Measurements from ENCODE around the gene MEIS3. TPM values are rescaled to one million over a fixed set of nuclear protein-coding genes. Genes with fewer than 3 reads are reported as not detected.

The MEIS3 gene
- total RNA-seq, 1 donor from 2014 or later, result 2.7 TPM

DNA sequence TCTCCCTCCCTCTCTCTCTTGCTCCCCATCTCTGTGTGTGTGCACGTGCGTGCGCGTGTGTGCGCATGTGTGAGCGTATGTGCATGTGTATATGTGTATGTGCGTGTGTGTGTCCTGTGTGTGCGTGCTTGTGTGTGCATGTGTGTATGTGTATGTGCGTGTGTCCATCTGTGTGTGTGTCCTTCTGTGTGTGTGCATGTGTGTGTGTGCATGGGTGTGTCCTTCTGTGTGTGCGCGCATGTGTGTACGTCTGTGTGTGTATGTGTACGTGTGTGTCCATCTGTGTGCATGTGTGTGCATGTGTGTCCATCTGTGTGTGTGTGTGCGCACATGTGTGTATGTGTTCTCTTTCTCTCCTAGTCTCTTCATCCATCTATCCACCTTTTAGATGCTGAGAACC lies 40.1 kb upstream of the MEIS3 start:
- TF ChIP-seq, protein P1, sequence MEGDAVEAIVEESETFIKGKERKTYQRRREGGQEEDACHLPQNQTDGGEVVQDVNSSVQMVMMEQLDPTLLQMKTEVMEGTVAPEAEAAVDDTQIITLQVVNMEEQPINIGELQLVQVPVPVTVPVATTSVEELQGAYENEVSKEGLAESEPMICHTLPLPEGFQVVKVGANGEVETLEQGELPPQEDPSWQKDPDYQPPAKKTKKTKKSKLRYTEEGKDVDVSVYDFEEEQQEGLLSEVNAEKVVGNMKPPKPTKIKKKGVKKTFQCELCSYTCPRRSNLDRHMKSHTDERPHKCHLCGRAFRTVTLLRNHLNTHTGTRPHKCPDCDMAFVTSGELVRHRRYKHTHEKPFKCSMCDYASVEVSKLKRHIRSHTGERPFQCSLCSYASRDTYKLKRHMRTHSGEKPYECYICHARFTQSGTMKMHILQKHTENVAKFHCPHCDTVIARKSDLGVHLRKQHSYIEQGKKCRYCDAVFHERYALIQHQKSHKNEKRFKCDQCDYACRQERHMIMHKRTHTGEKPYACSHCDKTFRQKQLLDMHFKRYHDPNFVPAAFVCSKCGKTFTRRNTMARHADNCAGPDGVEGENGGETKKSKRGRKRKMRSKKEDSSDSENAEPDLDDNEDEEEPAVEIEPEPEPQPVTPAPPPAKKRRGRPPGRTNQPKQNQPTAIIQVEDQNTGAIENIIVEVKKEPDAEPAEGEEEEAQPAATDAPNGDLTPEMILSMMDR (IDR thresholded peaks at IDR 0.05; ENCODE audit: unreplicated experiment), result no peak
- Mint-ChIP-seq H3K27me3 (ENCODE audit: unreplicated experiment) (no peaks in the 10 kb centered on the region), H3K4me1 (ENCODE audit: unreplicated experiment) (no peaks in the 10 kb centered on the region), H3K36me3 (ENCODE audit: low read depth, unreplicated experiment) (no peaks in the 10 kb centered on the region), H3K9me3 (ENCODE audit: unreplicated experiment) (no peaks in the 10 kb centered on the region), H3K4me3 (ENCODE audit: unreplicated experiment) (no peak overlapping the region), H3K27ac (ENCODE audit: unreplicated experiment) (no peak overlapping the region)
- DNase-seq (ENCODE audit: low spot score), result no peak

DNA sequence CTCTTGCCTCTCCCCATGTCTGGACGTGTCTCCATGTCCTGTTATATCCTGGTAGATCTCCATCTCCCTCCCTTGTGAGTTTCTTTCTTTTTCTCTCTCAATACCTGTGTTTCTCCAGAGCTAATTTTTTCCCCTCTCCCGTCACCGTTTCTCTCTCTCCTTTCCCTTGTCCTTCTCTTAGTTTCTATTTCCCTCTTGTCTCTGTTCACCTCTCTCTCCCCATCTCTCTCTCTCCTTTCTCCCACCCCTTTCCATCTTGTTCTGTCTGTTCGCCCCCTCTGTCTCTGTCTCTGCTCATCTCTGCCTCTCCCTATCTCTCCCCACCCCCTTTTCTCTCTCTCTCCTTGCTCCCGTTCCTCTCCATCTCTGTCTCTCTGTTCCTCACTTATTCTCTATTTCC lies 39.3 kb upstream of the MEIS3 start:
- no peaks in the 10 kb centered on the region for H3K4me1 Mint-ChIP-seq (ENCODE audit: unreplicated experiment)
- no peaks in the 10 kb centered on the region for H3K9me3 Mint-ChIP-seq (ENCODE audit: unreplicated experiment)
- H3K27me3 Mint-ChIP-seq (ENCODE audit: unreplicated experiment), result no peaks in the 10 kb centered on the region
- H3K36me3 Mint-ChIP-seq (ENCODE audit: low read depth, unreplicated experiment), result no peaks in the 10 kb centered on the region
- no peak overlapping the region for H3K4me3 Mint-ChIP-seq (ENCODE audit: unreplicated experiment)
- DNase-seq (ENCODE audit: low spot score), result no peak
- H3K27ac Mint-ChIP-seq (ENCODE audit: unreplicated experiment), result no peak overlapping the region
- TF ChIP-seq, protein P1 (IDR thresholded peaks at IDR 0.05; ENCODE audit: unreplicated experiment), result no peak

DNA sequence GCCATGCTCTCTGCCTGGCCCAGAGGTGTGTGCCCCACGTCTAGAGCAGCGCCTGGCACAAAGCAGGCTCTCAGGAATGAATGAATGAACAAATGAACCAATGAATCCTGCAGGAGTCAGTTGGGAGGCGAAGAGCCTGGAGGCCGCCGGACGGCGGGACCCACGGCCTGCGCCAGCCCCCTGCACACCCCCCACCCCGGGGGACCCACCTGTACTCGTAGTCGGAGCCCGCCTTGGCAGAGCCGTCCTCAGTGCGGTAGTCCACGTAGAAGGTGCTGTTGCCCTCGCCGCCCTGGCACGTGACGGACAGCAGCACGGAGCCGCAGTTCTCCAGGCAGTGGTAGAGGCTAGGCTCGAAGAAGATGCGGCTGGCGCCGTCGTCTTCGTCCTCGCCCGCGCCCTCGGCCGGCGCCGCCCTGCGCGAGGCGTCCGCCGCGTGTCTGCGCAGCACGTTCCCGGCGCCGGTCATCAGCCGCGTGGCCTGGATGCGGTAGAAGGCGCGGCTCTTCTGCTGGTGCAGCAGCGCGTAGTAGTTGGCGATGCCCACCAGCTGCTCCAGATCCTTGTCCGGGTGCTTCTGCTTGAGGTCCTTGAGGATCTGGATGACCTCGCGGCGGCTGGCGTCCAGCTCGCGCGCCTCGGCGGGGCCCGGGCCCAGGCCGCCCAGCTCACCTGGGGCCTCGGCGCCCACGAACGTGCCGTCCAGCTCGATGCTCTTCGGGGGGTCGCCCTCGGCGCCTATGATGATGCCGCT lies 37.6 kb upstream of the MEIS3 start:
- TF ChIP-seq, protein P1 (IDR thresholded peaks at IDR 0.05; ENCODE audit: unreplicated experiment), result no peak
- no peak for DNase-seq (ENCODE audit: low spot score)
- H3K9me3 Mint-ChIP-seq (ENCODE audit: unreplicated experiment), result no peaks in the 10 kb centered on the region
- H3K27ac Mint-ChIP-seq (ENCODE audit: unreplicated experiment), result no peak overlapping the region
- H3K36me3 Mint-ChIP-seq (ENCODE audit: low read depth, unreplicated experiment), result no peaks in the 10 kb centered on the region
- no peak overlapping the region for H3K4me3 Mint-ChIP-seq (ENCODE audit: unreplicated experiment)
- no peaks in the 10 kb centered on the region for H3K27me3 Mint-ChIP-seq (ENCODE audit: unreplicated experiment)
- H3K4me1 Mint-ChIP-seq (ENCODE audit: unreplicated experiment), result no peaks in the 10 kb centered on the region

DNA sequence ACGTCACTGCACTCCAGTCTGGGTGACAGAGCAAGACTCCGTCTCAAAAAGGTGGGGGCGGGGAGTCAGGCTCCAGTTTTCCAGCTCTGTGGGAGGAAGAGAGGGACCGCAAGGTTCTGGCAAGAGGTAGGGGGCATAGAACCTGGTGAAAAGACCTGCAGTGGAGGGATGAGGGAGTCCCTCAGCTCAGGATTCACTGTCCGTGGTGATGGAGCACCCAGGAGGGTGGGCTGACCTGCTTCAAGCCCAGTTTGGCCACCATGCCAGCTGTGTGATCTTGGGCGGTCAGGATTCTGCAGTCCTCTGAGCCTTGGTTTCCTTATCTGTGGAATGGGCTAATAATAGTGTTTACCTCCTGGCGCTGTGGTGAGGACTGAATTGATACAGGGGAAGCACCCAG lies 31.2 kb upstream of the MEIS3 start:
- peaks cover 22% of the 10 kb centered on the region for H3K4me1 Mint-ChIP-seq (ENCODE audit: unreplicated experiment)
- no peaks in the 10 kb centered on the region for H3K9me3 Mint-ChIP-seq (ENCODE audit: unreplicated experiment)
- DNase-seq (ENCODE audit: low spot score), result no peak
- no peak overlapping the region for H3K4me3 Mint-ChIP-seq (ENCODE audit: unreplicated experiment)
- TF ChIP-seq, protein P1 (IDR thresholded peaks at IDR 0.05; ENCODE audit: unreplicated experiment), result no peak
- H3K27me3 Mint-ChIP-seq (ENCODE audit: unreplicated experiment), result peaks cover 15% of the 10 kb centered on the region
- peaks cover 4% of the 10 kb centered on the region for H3K36me3 Mint-ChIP-seq (ENCODE audit: low read depth, unreplicated experiment)
- H3K27ac Mint-ChIP-seq (ENCODE audit: unreplicated experiment), result no peak overlapping the region

DNA sequence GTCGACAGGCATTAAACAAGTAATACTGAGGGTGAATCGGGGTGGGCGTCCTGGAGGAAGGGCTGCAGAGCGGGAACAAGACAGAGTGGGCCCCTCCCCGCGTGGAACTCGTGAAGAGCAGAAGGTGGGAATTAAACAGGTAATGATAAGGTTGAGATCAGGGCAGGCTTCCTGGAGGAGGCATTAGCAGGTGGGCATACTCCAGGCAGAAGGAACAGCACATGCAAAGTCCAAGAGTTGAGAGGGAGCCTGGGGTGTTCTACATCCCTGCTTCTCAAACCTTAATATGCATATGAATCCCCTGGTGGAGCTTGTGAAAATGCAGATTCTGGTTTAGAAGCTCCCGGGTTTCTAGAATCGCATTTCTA lies 29.0 kb upstream of the MEIS3 start:
- no peak overlapping the region for H3K4me3 Mint-ChIP-seq (ENCODE audit: unreplicated experiment)
- TF ChIP-seq, protein P1 (IDR thresholded peaks at IDR 0.05; ENCODE audit: unreplicated experiment), result no peak
- H3K27me3 Mint-ChIP-seq (ENCODE audit: unreplicated experiment), result peaks cover 17% of the 10 kb centered on the region

More for the DNA sequence above, 29.0 kb upstream of the MEIS3 start:
- DNase-seq (ENCODE audit: low spot score), result no peak
- peaks cover 8% of the 10 kb centered on the region for H3K36me3 Mint-ChIP-seq (ENCODE audit: low read depth, unreplicated experiment)
- H3K9me3 Mint-ChIP-seq (ENCODE audit: unreplicated experiment), result no peaks in the 10 kb centered on the region
- H3K4me1 Mint-ChIP-seq (ENCODE audit: unreplicated experiment), result peaks cover 39% of the 10 kb centered on the region
- H3K27ac Mint-ChIP-seq (ENCODE audit: unreplicated experiment), result no peak overlapping the region

Data from endothelial cell (in vitro differentiated cells).